CD4-positive, alpha-beta T cell treated with Interleukin-2 at 100 ng/mL for 4 hours (primary cell): ENCODE data around the gene FTO.
"Not testable (repeated sequence)": the region's sequence is repeated elsewhere in the genome, so short reads cannot be mapped to it uniquely, and the experiment has no call there.

ENCODE experiments used
- DNase-seq: peaks from one replicate; pipeline ENCODE4 v3.0.0-alpha.2; 2020; ENCODE audit warnings: low spot score

Gene FTO

GRCh38 chr16:53703590-53704444, at the start of gene FTO, which contains the start of gene RPGRIP1L:
Gene FTO, plus strand, starts transcription at chr16:53704156.
Gene RPGRIP1L, minus strand, starts transcription at chr16:53703859. Its CDS starts 3,136 bp downstream, at chr16:53700723.
- DNase-seq, result peak; percentile 99

- DNase-seq, result no peak
Observed at GRCh38 chr16:53654946-53655345, 49.0 kb upstream of the FTO start.

GRCh38 chr16:53662072-53662471, 41.9 kb upstream of the FTO start:
- DNase-seq, result no peak

GRCh38 chr16:53664724-53665345, 39.1 kb upstream of the FTO start:
- DNase-seq, result no peak

- DNase-seq, result no peak
Observed at GRCh38 chr16:53666786-53667415, 37.1 kb upstream of the FTO start.

GRCh38 chr16:53668869-53669268, 35.1 kb upstream of the FTO start:
- DNase-seq, result no peak

- no peak for DNase-seq
Observed at GRCh38 chr16:53672461-53672860, 31.5 kb upstream of the FTO start.

GRCh38 chr16:53673189-53673588, 30.8 kb upstream of the FTO start:
- DNase-seq, result no peak

GRCh38 chr16:53678155-53678554, 25.8 kb upstream of the FTO start:
- no peak for DNase-seq

- DNase-seq, result no peak
Observed at GRCh38 chr16:53678756-53679343, 25.1 kb upstream of the FTO start.

GRCh38 chr16:53680756-53681155, 23.2 kb upstream of the FTO start:
- DNase-seq, result no peak

GRCh38 chr16:53681354-53681753, 22.6 kb upstream of the FTO start:
- no peak for DNase-seq

GRCh38 chr16:53685334-53685733, 18.6 kb upstream of the FTO start:
- not testable (repeated sequence) for DNase-seq

- no peak for DNase-seq
Observed at GRCh38 chr16:53686710-53687109, 17.2 kb upstream of the FTO start.

- no peak for DNase-seq
Observed at GRCh38 chr16:53689636-53690035, 14.3 kb upstream of the FTO start.

- DNase-seq, result no peak
Observed at GRCh38 chr16:53690771-53691170, 13.2 kb upstream of the FTO start.

- no peak for DNase-seq
Observed at GRCh38 chr16:53692146-53692545, 11.8 kb upstream of the FTO start.

GRCh38 chr16:53693320-53693719, 10.6 kb upstream of the FTO start:
- no peak for DNase-seq

- DNase-seq, result no peak
Observed at GRCh38 chr16:53695070-53695469, 8.9 kb upstream of the FTO start.

- DNase-seq, result not testable (repeated sequence)
Observed at GRCh38 chr16:53698271-53698670, 5.7 kb upstream of the FTO start.

- DNase-seq, result no peak
Observed at GRCh38 chr16:53704445-53704813, 473 bp downstream of the FTO start.

- DNase-seq, result no peak
Observed at GRCh38 chr16:53707671-53708070, 3.7 kb downstream of the FTO start.

- DNase-seq, result no peak
Observed at GRCh38 chr16:53708490-53708889, 4.5 kb downstream of the FTO start.
